Endodermal cell (in vitro differentiated cells): Measurements from ENCODE around the gene KIF5C. TPM values are rescaled to one million over a fixed set of nuclear protein-coding genes. Genes with fewer than 3 reads are reported as not detected.

Experiments used
- DNase-seq: peaks from one replicate; pipeline ENCODE4 v3.0.0-alpha.2; 2017
- H3K27ac ChIP-seq: 2 replicates; pipeline ENCODE4 v1.5.1; 2013; ENCODE audit warnings: mild to moderate bottlenecking, low read depth, low read length, moderate library complexity
- H3K27me3 ChIP-seq: 2 replicates; pipeline ENCODE4 v1.6.1; 2013; ENCODE audit warnings: mild to moderate bottlenecking, low read length, moderate library complexity; ENCODE audit not compliant: insufficient read depth, control insufficient read depth, poor library complexity, severe bottlenecking
- H3K36me3 ChIP-seq: 2 replicates; pipeline ENCODE4 v1.7.0; 2013; ENCODE audit warnings: mild to moderate bottlenecking, low read length, moderate library complexity; ENCODE audit not compliant: control insufficient read depth, insufficient read depth
- H3K4me1 ChIP-seq: one replicate; pipeline ENCODE4 v1.7.0; 2013; ENCODE audit warnings: low read length; ENCODE audit not compliant: control insufficient read depth, insufficient read depth
- H3K4me3 ChIP-seq: 2 replicates; pipeline ENCODE4 v1.5.1; 2013; ENCODE audit warnings: mild to moderate bottlenecking, low read length, moderate library complexity
- H3K9ac ChIP-seq: 2 replicates; pipeline ENCODE4 v1.6.1; 2013; ENCODE audit warnings: mild to moderate bottlenecking, low read length, moderate library complexity; ENCODE audit not compliant: poor library complexity, severe bottlenecking; ENCODE audit errors: extremely low read depth
- H3K9me3 ChIP-seq: 2 replicates; pipeline ENCODE4 v1.6.1; 2013; ENCODE audit warnings: mild to moderate bottlenecking, low read length, moderate library complexity; ENCODE audit not compliant: control insufficient read depth
- H3K27ac Mint-ChIP-seq: 2 replicates; pipeline ENCODE4 v1.8.0; 2020; ENCODE audit warnings: mixed read lengths
- H3K27me3 Mint-ChIP-seq: 2 replicates; pipeline ENCODE4 v1.8.0; 2021; ENCODE audit warnings: mild to moderate bottlenecking, mixed read lengths; ENCODE audit not compliant: insufficient read depth
- H3K36me3 Mint-ChIP-seq: 2 replicates; pipeline ENCODE4 v1.8.0; 2020; ENCODE audit warnings: low read depth, mixed read lengths
- H3K4me1 Mint-ChIP-seq: 2 replicates; pipeline ENCODE4 v1.8.0; 2020; ENCODE audit warnings: mixed read lengths
- H3K4me3 Mint-ChIP-seq: 2 replicates; pipeline ENCODE4 v1.8.0; 2020; ENCODE audit warnings: mild to moderate bottlenecking, moderate library complexity, mixed read lengths
- H3K9me3 Mint-ChIP-seq: 2 replicates; pipeline ENCODE4 v1.8.0; 2020; ENCODE audit warnings: mild to moderate bottlenecking, mixed read lengths
- WGBS, 2 experiments: methylation state at CpG; one replicate each; pipeline versions ENCODE4 v1.1.5 to v1.1.7; 2013; ENCODE audit warnings: missing lambda C conversion rate in 2 of 2, mixed read lengths in 1 of 2; ENCODE audit not compliant: insufficient coverage in 1 of 2, insufficient read length in 1 of 2; 5-methylcytosine and 5-hydroxymethylcytosine counted together
- total RNA-seq, 2 donors: library from RNA; stranded (reverse); fragmentation: NEBNext Ultra II Directional in 1 of 2; extraction: Animal tissue kit (Norgen Biotek cat#: 25700) in 1 of 2; gene quantifications; 2 replicates in 1 of 2; 3 replicates in 1 of 2; pipeline ENCODE4 v1.2.1, GENCODE V29; 2021
- TF ChIP-seq, protein P1 (sequence below): fragments of 200-600 bp; sonication (generic); conservative IDR thresholded peaks from 2 replicates; pipeline ENCODE4 v1.5.0; 2021; ENCODE audit warnings: antibody characterized with exemption, mild to moderate bottlenecking

Gene KIF5C
- total RNA-seq, 2 donors from 2014 or later, result 39.1 to 41.9 TPM

DNA sequence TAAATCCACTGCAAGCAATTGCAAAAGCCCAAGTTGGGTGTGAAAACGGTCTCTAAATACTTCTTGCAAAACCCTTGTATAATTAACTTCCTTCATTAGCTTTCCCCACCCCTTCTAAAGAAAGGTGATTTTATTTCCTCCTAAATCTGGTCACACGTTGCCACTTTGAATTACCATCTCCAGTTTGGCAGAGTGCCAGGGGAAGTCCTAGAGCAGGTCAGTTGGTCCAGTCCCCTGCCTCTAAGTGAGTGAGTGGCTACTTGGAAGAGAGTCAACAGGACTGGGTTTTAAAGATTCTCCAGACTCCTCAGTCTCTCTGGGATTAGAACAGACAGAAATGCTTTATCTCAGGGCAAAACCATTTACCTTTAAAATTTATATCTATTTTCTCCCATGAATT is 144.7 kb downstream of the KIF5C start:
- H3K4me3 Mint-ChIP-seq, result no peak overlapping the region
- Histone ChIP-seq H3K9me3 (no peaks in the 10 kb centered on the region), H3K27me3 (no peaks in the 10 kb centered on the region), H3K9ac (no peak overlapping the region), H3K4me3 (no peak overlapping the region), H3K36me3 (peaks cover 5% of the 10 kb centered on the region), H3K27ac (no peak overlapping the region), H3K4me1 (peaks cover 8% of the 10 kb centered on the region)
- H3K4me1 Mint-ChIP-seq, result peaks cover 32% of the 10 kb centered on the region
- no peaks in the 10 kb centered on the region for H3K9me3 Mint-ChIP-seq
- DNase-seq, result no peak
- TF ChIP-seq, protein P1, sequence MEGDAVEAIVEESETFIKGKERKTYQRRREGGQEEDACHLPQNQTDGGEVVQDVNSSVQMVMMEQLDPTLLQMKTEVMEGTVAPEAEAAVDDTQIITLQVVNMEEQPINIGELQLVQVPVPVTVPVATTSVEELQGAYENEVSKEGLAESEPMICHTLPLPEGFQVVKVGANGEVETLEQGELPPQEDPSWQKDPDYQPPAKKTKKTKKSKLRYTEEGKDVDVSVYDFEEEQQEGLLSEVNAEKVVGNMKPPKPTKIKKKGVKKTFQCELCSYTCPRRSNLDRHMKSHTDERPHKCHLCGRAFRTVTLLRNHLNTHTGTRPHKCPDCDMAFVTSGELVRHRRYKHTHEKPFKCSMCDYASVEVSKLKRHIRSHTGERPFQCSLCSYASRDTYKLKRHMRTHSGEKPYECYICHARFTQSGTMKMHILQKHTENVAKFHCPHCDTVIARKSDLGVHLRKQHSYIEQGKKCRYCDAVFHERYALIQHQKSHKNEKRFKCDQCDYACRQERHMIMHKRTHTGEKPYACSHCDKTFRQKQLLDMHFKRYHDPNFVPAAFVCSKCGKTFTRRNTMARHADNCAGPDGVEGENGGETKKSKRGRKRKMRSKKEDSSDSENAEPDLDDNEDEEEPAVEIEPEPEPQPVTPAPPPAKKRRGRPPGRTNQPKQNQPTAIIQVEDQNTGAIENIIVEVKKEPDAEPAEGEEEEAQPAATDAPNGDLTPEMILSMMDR, result no peak
- WGBS, 2 experiments, result 93 to 100% methylated on average over 1 to 2 of the region's 2 CpGs
- H3K36me3 Mint-ChIP-seq, result peaks cover 9% of the 10 kb centered on the region
- H3K27ac Mint-ChIP-seq, result no peak overlapping the region
- no peaks in the 10 kb centered on the region for H3K27me3 Mint-ChIP-seq

DNA sequence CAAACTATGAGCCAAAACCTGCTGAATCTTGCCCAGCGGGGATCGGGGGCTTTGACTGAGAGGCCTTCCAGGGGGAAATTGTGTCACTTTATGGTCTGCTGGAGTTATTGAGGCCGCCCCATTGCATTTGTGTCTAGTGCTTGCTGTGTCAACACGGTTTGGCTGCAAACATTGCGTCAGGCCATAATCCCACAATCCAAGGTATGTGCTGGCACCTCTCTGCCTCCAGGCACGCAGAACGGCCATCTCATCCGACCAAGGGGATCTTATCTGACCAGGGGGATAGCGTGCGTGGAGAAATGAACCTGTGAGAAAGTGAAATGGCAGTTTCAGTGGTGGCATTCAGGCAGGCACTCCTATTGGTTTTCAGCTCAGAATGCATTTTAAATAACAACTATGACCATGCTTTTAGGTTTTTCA is 145.4 kb downstream of the KIF5C start:
- Histone ChIP-seq H3K36me3 (peaks cover 5% of the 10 kb centered on the region), H3K9me3 (no peaks in the 10 kb centered on the region), H3K9ac (no peak overlapping the region), H3K4me1 (peaks cover 8% of the 10 kb centered on the region), H3K27ac (no peak overlapping the region), H3K27me3 (no peaks in the 10 kb centered on the region), H3K4me3 (no peak overlapping the region)
- no peak overlapping the region for H3K27ac Mint-ChIP-seq
- peaks cover 30% of the 10 kb centered on the region for H3K4me1 Mint-ChIP-seq
- H3K36me3 Mint-ChIP-seq, result peaks cover 9% of the 10 kb centered on the region
- TF ChIP-seq, protein P1, result no peak
- no peak overlapping the region for H3K4me3 Mint-ChIP-seq
- H3K27me3 Mint-ChIP-seq, result no peaks in the 10 kb centered on the region
- no peaks in the 10 kb centered on the region for H3K9me3 Mint-ChIP-seq
- 93 to 97% methylated on average over 10 of the region's 10 CpGs for WGBS, 2 experiments
- no peak for DNase-seq

DNA sequence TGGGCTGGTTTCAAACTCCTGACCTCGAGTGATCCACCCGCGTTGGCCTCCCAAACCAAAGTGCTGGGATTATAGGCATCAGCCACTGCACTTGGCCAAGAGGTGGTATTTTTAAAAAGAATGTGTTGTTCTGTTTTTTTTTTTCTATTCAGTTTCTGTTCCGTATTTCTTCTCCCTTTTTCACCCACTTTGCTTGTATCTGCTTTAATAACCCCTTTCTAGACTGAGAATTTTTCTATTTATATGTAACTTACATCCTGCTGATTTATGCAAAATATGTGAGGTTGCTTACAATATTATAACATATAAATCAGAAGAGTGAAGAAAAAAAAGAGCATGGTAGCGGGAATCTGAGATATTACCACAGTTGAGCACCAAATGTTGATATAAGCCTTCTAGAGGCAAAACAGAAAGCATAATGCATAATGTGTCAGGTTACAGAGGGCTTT is 146.3 kb downstream of the KIF5C start:
- DNase-seq, result no peak
- no peaks in the 10 kb centered on the region for H3K27me3 Mint-ChIP-seq
- peaks cover 21% of the 10 kb centered on the region for H3K4me1 Mint-ChIP-seq

More for the DNA sequence above, 146.3 kb downstream of the KIF5C start:
- H3K4me1 ChIP-seq, result peaks cover under 1% of the 10 kb centered on the region
- TF ChIP-seq, protein P1, result no peak
- peaks cover 5% of the 10 kb centered on the region for H3K36me3 ChIP-seq
- H3K9me3 ChIP-seq, result no peaks in the 10 kb centered on the region
- 83 to 96% methylated on average over 3 to 5 of the region's 5 CpGs for WGBS, 2 experiments
- Mint-ChIP-seq H3K36me3 (peaks cover 9% of the 10 kb centered on the region), H3K27ac (no peak overlapping the region), H3K9me3 (no peaks in the 10 kb centered on the region), H3K4me3 (no peak overlapping the region)
- no peaks in the 10 kb centered on the region for H3K27me3 ChIP-seq
- no peak overlapping the region for H3K27ac ChIP-seq
- H3K4me3 ChIP-seq, result no peak overlapping the region
- H3K9ac ChIP-seq, result no peak overlapping the region
